GM19397 (cell line): ENCODE measurements around the gene CDK10.
"Not testable (repeated sequence)": the region's sequence is repeated elsewhere in the genome, so short reads cannot be mapped to it uniquely, and the experiment has no call there.

ENCODE experiments used
- ATAC-seq: cut with Tn5 transposase; IDR thresholded peaks from one replicate; pipeline ENCODE4 v1.9.1; 2021; ENCODE audit warnings: mild to moderate bottlenecking, moderate library complexity; ENCODE audit not compliant: unreplicated experiment

CDK10 gene

DNA sequence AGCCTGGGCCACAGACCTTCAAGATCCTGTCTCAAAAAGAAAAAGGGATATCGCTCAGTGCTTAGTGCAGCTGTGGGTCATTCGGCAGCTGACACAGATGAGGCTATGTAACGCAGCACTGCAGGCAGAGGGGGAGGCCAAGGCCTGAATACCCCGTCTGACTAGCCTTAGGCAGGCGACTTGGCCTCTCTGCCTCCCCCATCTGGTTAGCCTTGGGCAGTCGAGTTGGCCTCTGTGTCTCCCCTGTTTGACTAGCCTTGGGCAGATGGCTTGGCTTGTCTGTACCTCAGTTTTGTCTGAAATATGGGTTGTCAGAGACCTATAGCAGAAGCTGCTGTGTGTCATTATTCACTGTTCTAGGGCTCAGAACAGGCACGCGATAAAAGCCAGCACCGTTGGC, 18.9 kb upstream of the CDK10 start:
- no peak for ATAC-seq

DNA sequence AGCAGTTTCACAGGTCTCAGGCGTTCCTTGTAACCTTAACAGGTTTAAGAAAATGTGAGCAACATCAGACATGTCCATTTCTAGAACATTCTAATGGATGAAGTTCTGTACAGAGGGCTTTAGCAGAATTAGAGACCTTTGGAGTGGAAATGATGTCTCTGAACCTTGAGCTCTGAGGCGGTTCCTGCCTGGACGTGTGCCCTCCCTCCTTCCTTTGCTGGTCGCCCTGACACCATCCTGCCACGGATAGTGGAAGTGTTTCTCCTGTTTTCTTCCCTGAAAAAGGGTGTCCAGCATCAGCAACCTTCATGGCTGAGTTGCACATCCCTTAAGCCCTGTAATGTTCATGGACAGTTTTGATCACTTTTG, 17.7 kb upstream of the CDK10 start:
- no peak for ATAC-seq

GRCh38 chr16:89669755-89670154, 16.7 kb upstream of the CDK10 start:
- ATAC-seq, result no peak

GRCh38 chr16:89670496-89671431, 15.7 kb upstream of the CDK10 start:
- no peak for ATAC-seq

GRCh38 chr16:89671565-89671964, 14.9 kb upstream of the CDK10 start:
- not testable (repeated sequence) for ATAC-seq

- ATAC-seq, result no peak
Measured at GRCh38 chr16:89672177-89672941, 14.1 kb upstream of the CDK10 start.

- ATAC-seq, result no peak
Measured at GRCh38 chr16:89678258-89678657, 8.2 kb upstream of the CDK10 start.

DNA sequence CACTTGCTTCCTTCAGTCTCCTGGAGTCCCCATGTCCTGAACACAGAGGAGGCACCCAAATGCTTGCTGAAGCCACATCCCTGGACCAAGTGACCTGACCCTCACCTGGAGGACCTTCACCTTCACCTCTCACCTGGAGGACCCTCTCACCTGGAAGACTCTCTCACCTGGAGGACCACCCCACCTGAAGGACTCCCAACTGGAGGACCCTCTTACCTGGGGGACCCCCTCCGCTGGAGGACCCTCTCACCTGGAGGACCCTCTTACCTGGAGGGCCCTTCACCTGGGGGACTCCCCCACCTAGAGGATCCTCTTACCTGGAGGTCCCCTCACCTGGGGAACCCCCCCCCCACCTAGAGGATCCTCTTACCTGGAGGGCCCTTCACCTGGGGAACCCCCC, 573 bp upstream of the CDK10 start:
- ATAC-seq, result no peak

DNA sequence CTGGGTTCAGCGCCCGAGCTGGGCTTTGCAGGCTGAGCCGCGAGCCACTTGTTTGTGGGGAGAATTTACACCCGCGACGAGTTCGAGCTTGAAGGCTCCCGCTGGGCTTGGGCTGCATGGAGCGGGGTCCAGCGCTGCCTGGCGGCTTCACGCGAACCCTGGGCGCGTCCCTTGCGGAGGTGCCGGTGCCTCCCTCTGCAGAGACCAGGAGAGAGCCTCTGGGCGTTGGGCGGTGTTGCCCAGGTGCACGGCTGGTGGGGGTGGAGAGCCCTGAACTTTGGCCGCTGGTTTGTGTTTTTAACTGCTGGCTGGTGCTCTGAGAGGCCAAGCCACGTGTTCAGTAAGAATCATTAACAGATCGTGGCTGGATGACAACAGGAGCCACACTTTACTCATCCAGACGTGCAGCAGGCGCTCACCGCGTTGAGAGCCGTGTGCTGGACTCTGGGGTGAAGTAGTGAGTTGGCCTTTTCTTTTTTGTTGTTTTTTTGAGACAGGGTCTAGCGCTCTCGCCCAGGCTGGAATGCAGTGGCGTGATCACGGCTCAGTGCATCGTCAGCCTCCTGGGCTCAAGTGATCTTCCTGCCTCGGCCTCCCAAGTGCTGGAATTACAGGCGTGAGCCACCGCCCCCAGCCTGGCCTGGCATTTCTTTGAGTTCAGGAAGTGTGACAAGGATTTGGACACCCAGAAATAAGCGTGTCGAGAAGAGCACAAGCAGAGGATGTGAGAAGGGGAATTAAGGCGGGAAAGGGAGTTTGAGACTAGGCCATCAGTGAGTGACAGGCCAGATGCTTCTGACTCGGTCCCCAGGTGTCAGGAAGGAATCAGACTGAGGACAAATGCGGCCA, 827 bp downstream of the CDK10 start:
- ATAC-seq, result peak; percentile 55

- ATAC-seq, result no peak
Measured at GRCh38 chr16:89688395-89688794, 1.9 kb downstream of the CDK10 start.

- ATAC-seq, result no peak
Measured at GRCh38 chr16:89689142-89689541, 2.7 kb downstream of the CDK10 start.

DNA sequence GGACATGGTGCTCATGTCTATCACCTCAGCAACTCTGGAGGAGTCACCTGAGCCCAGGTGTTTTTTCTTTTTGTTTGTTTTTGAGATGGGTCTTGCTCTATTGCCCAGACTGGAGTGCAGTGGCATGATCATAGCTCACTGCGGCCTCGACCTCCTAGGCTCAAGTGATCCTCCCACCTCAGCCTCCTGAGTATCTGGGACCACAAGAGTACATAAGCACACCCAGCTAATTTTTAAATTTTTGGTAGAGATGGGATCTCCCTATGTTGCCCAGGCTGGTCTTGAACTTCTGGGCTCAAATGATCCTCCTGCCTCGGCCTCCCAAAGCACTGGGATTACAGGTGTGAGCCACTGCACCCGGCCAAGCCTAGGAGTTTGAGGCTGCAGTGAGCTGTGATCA, 3.1 kb downstream of the CDK10 start:
- not testable (repeated sequence) for ATAC-seq

- no peak for ATAC-seq
Measured at GRCh38 chr16:89690392-89690901, 4.0 kb downstream of the CDK10 start.

GRCh38 chr16:89691231-89691985, 4.9 kb downstream of the CDK10 start:
- ATAC-seq, result no peak

DNA sequence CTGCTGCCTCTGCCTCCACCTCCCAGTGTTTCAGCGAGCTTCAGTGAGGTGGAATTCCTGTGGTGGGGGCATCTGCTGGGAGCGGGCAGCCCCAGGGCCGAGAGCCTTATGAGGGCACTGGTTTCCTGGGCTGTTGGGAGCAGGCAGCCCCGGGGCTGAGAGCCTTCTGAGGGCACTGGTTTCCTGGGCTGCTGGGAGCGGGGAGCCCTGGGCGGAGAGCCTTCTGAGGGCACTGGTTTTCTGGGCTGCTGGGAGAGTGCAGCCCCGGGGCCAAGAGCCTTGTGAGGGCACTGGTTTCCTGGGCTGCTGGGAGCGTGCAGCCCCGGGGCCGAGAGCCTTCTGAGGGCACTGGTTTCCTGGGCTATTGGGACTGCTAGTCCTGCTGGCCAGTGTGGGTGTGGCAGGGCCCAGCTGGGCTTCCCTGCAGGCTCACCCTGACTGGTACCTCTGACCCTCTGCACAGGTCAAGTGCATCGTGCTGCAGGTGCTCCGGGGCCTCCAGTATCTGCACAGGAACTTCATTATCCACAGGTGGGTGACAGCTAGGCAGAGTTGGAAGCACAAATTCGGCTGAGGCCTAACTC, 5.6 kb downstream of the CDK10 start:
- no peak for ATAC-seq

DNA sequence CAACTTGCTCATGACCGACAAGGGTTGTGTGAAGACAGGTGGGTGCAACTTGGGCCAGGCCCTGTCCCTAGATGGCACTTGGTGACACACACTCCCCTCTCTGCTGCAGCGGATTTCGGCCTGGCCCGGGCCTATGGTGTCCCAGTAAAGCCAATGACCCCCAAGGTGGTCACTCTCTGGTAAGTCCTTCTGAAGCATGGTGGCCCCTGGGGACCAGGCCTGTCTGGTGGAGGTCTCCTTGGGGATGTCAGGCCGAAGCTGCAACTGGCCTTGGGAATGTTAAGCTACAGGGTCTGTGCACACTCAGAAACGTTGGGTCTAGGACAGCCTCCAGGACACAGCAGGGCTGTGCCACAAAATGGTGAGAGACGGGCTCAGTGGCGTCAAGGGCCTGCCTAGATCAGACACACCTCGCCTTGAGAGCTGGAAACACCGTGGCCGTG, 6.8 kb downstream of the CDK10 start:
- no peak for ATAC-seq

GRCh38 chr16:89693931-89694783, 7.7 kb downstream of the CDK10 start:
- no peak for ATAC-seq

DNA sequence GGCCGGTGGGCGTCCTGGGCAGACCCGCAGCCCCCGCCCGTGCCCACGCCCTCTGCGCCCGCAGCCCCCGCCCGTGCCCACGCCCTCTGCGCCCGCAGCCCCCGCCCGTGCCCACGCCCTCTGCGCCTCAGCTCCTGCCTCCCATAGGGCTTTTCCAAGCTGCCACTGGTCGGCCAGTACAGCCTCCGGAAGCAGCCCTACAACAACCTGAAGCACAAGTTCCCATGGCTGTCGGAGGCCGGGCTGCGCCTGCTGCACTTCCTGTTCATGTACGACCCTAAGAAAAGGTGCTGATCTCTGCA, 8.2 kb downstream of the CDK10 start:
- ATAC-seq, result not testable (repeated sequence)
